MM.1S (cell line): ENCODE measurements around the gene NID2.

Source experiments
- EZH2 ChIP-seq: fragments of 300-600 bp; sonication (generic); optimal IDR thresholded peaks from 2 replicates; pipeline ENCODE3; 2017; ENCODE audit warnings: low read depth, mild to moderate bottlenecking, antibody characterized with exemption, low read length, mixed read lengths
- EZH2phosphoT487 ChIP-seq: fragments of 300-600 bp; sonication (generic); IDR thresholded peaks from 2 replicates; pipeline ENCODE4 v1.6.1; 2018; ENCODE audit warnings: antibody characterized with exemption, low read length
- TF ChIP-seq, protein P1 (sequence below): fragments of 300-600 bp; sonication (generic); IDR thresholded peaks from 2 replicates; pipeline ENCODE4 v1.5.1; 2016; ENCODE audit warnings: antibody characterized with exemption, low read length, mixed read lengths

DNA sequence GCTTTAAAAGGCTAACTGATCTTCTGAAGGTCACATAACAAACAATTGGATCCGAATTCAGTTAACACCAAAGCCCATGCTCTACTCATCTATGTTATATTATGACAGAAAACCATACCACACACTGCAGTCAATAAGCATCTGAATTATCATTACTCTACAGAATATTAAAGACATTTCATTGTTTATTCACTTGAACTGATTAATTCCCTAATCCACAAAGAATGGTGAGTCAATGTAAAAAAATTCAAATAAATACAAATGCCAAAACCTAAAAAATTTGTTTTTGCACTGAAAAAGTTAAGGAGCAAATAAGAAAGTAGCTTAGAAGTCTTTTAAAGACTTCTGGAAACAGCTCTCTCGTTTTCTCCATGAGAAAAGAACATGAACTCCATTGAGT, 13.7 kb downstream of the NID2 start:
- TF ChIP-seq, protein P1, sequence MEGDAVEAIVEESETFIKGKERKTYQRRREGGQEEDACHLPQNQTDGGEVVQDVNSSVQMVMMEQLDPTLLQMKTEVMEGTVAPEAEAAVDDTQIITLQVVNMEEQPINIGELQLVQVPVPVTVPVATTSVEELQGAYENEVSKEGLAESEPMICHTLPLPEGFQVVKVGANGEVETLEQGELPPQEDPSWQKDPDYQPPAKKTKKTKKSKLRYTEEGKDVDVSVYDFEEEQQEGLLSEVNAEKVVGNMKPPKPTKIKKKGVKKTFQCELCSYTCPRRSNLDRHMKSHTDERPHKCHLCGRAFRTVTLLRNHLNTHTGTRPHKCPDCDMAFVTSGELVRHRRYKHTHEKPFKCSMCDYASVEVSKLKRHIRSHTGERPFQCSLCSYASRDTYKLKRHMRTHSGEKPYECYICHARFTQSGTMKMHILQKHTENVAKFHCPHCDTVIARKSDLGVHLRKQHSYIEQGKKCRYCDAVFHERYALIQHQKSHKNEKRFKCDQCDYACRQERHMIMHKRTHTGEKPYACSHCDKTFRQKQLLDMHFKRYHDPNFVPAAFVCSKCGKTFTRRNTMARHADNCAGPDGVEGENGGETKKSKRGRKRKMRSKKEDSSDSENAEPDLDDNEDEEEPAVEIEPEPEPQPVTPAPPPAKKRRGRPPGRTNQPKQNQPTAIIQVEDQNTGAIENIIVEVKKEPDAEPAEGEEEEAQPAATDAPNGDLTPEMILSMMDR = no peak
- TF ChIP-seq EZH2 (no peak), EZH2phosphoT487 (no peak)
